Prostate gland (tissue), 2 donors: ENCODE data around the gene RECK. TPM values are rescaled to one million over a fixed set of nuclear protein-coding genes. Genes with fewer than 3 reads are reported as not detected.
A peak's percentile ranks its signal among the peaks of the same experiment; 100 is the strongest.
"Not testable (repeated sequence)": the region's sequence is repeated elsewhere in the genome, so short reads cannot be mapped to it uniquely, and the experiment has no call there.

Experiments used
- DNase-seq: peaks from one replicate; pipeline ENCODE4 v3.0.0-alpha.2; 2019; ENCODE audit warnings: low spot score
- H3K27ac ChIP-seq, 2 donors: fragments of 200-600 bp; sonication (generic); 2 replicates each; pipeline ENCODE4 v1.5.1; 2017 to 2019
- H3K27me3 ChIP-seq: fragments of 200-600 bp; sonication (generic); replicated peaks from 2 replicates; pipeline ENCODE4 v1.5.1; 2019; ENCODE audit not compliant: insufficient read depth
- H3K36me3 ChIP-seq, 2 donors: fragments of 200-600 bp; sonication (generic); 1 replicate in 1 of 2; 2 replicates in 1 of 2; pipeline versions ENCODE4 v1.5.1 to v1.8.1; 2017 to 2019
- H3K4me1 ChIP-seq: fragments of 200-600 bp; sonication (generic); replicated peaks from 2 replicates; pipeline ENCODE4 v1.5.1; 2019
- H3K4me3 ChIP-seq, 2 donors: fragments of 200-600 bp; sonication (generic); 2 replicates each; pipeline ENCODE4 v1.5.1; 2017 to 2019
- H3K9me3 ChIP-seq: fragments of 200-600 bp; sonication (generic); 2 replicates; pipeline ENCODE4 v1.5.1; 2017
- POLR2A ChIP-seq: fragments of 450-650 bp; IDR thresholded peaks from one replicate; pipeline ENCODE4 v1.6.1; 2016; ENCODE audit warnings: antibody characterized with exemption, mild to moderate bottlenecking
- POLR2AphosphoS5 ChIP-seq: sonication (generic); formaldehyde crosslinking; IDR thresholded peaks from one replicate; pipeline ENCODE4 v1.6.1; 2017; ENCODE audit warnings: antibody characterized with exemption
- WGBS: methylation state at CpG from one replicate; pipeline ENCODE4 v1.1.5; 2018; 5-methylcytosine and 5-hydroxymethylcytosine counted together
- intact Hi-C: fragments of 100-400 bp; cut with DNase I; formaldehyde crosslinking; loops from one replicate; pipeline ENCODE4 v1.14.2; 2022
- total RNA-seq, 2 donors: library from RNA; depleted of rRNA; stranded (reverse); fragments of >200 nt; gene quantifications; one replicate each; pipeline ENCODE4 v1.1.0, GENCODE V29; 2016
- TF ChIP-seq, protein P1 (sequence below), 4 experiments: fragments of 200-600 bp in 2 of 4; fragments of 450-650 bp in 2 of 4; sonication (generic) in 2 of 4; IDR thresholded peaks; 1 replicate in 3 of 4; 2 replicates in 1 of 4; pipeline ENCODE4 v1.5.1; 2016 to 2019; ENCODE audit warnings: antibody characterized with exemption in 4 of 4, mild to moderate bottlenecking in 2 of 4, moderate library complexity in 2 of 4

Gene RECK, protein sequence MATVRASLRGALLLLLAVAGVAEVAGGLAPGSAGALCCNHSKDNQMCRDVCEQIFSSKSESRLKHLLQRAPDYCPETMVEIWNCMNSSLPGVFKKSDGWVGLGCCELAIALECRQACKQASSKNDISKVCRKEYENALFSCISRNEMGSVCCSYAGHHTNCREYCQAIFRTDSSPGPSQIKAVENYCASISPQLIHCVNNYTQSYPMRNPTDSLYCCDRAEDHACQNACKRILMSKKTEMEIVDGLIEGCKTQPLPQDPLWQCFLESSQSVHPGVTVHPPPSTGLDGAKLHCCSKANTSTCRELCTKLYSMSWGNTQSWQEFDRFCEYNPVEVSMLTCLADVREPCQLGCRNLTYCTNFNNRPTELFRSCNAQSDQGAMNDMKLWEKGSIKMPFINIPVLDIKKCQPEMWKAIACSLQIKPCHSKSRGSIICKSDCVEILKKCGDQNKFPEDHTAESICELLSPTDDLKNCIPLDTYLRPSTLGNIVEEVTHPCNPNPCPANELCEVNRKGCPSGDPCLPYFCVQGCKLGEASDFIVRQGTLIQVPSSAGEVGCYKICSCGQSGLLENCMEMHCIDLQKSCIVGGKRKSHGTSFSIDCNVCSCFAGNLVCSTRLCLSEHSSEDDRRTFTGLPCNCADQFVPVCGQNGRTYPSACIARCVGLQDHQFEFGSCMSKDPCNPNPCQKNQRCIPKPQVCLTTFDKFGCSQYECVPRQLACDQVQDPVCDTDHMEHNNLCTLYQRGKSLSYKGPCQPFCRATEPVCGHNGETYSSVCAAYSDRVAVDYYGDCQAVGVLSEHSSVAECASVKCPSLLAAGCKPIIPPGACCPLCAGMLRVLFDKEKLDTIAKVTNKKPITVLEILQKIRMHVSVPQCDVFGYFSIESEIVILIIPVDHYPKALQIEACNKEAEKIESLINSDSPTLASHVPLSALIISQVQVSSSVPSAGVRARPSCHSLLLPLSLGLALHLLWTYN
- total RNA-seq = 1 to 10 TPM; 6.1 to 7.7 TPM

DNA sequence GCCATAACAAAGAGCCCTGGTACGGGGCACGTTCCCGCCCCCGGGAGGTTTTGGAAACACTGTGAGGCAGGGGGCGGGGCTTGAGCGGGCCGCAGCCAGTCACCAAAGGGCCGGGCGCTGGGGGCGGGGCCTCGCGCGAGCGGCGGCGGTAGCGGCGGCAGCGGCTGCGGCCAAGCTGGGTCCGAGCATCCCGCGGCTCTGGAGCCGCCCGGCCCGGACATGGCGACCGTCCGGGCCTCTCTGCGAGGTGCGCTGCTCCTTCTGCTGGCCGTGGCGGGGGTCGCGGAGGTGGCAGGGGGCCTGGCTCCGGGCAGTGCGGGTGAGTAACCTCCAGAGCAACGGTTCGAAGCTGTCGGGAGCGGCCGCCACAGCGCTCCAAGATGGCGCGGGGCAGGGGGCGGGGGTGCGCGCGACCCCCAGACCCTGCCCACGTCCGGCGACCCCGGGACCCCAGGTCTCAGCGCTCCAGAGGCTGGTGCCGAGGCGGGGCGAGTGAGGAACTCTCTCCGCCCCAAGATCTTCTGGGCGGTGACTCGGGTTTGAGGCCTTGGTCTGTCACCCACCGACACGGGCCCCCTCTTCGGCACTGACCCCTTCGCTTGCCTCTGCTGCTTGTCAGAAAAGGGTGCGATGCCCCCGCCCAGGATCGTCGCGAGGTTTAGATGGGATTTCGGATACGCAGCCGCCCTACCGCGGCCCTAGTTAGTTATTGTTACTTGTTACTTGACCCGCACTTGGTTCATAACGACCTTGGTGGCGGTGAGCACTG, at the start of gene RECK:
RECK (plus strand) TSS at position 134 of the 769 bp plus-strand sequence; CDS start at position 220, 86 bp downstream.
- H3K36me3 ChIP-seq = no peaks in the 10 kb centered on the region
- H3K4me3 ChIP-seq = peak within 1 kb of the TSS; percentile 89 to 95
- H3K9me3 ChIP-seq = no peaks in the 10 kb centered on the region
- TF ChIP-seq, protein P1, sequence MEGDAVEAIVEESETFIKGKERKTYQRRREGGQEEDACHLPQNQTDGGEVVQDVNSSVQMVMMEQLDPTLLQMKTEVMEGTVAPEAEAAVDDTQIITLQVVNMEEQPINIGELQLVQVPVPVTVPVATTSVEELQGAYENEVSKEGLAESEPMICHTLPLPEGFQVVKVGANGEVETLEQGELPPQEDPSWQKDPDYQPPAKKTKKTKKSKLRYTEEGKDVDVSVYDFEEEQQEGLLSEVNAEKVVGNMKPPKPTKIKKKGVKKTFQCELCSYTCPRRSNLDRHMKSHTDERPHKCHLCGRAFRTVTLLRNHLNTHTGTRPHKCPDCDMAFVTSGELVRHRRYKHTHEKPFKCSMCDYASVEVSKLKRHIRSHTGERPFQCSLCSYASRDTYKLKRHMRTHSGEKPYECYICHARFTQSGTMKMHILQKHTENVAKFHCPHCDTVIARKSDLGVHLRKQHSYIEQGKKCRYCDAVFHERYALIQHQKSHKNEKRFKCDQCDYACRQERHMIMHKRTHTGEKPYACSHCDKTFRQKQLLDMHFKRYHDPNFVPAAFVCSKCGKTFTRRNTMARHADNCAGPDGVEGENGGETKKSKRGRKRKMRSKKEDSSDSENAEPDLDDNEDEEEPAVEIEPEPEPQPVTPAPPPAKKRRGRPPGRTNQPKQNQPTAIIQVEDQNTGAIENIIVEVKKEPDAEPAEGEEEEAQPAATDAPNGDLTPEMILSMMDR (IDR thresholded peaks at IDR 0.05) = no peak
- TF ChIP-seq POLR2A = peak; percentile 37
- no peaks in the 10 kb centered on the region for H3K4me1 ChIP-seq
- intact Hi-C loops = no loop called here
- no peaks in the 10 kb centered on the region for H3K27me3 ChIP-seq
- peak; percentile 84 for DNase-seq
- peak within 1 kb of the TSS; percentile 72 to 76 for H3K27ac ChIP-seq
- 0% methylated on average over 38 of the region's 77 CpGs for WGBS

DNA sequence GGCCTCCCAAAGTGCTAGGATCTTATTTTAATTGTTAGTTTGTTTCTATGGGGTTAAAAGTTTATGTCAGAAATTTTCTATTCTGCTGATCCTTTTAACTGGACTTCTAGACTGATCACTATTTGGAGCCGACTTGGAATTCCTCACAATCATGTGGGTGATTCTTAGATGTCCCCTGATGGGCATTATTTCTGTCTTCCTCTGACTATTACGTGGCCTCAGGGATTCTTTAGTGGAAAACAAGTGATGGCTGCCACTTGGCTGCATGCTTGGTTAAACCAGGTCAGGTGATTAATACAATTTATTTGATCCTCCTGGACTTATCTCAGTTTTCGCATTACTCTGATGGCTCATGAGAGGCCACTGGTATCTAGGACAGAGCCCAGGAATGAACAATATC, 46.6 kb upstream of the RECK start:
- Histone ChIP-seq H3K4me3 (no peak overlapping the region), H3K4me1 (no peaks in the 10 kb centered on the region), H3K27me3 (peaks cover 3% of the 10 kb centered on the region), H3K36me3 (no peaks in the 10 kb centered on the region), H3K9me3 (no peaks in the 10 kb centered on the region), H3K27ac (no peak overlapping the region)
- no peak for DNase-seq
- WGBS = 83% methylated on average over 3 of the region's 3 CpGs
- TF ChIP-seq POLR2A (no peak), POLR2AphosphoS5 (no peak)
- TF ChIP-seq, protein P1 (IDR thresholded peaks at IDR 0.05) = no peak
- intact Hi-C loops = no loop called here

DNA sequence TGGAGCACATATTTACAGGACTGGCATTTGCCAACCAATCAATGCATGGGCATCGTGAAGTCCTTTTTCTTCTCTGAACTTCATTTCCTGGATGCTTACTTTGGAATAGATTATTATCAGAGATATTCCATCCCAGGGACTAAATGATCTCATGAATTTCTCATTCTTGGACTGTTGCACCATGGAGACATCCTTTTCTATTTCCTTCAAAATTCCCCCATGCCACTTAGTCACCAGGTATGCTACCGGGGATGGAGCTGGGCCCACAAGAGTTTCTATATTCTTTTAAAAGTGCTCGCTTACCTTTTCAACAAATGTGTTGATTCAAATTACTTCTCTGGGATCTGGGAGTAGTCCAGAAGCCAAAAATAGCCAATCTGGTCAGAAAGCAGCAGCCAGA, 43.6 kb upstream of the RECK start:
- intact Hi-C loops, DNase-seq: not testable (repeated sequence)
- 74% methylated on average over 3 of the region's 3 CpGs for WGBS

DNA sequence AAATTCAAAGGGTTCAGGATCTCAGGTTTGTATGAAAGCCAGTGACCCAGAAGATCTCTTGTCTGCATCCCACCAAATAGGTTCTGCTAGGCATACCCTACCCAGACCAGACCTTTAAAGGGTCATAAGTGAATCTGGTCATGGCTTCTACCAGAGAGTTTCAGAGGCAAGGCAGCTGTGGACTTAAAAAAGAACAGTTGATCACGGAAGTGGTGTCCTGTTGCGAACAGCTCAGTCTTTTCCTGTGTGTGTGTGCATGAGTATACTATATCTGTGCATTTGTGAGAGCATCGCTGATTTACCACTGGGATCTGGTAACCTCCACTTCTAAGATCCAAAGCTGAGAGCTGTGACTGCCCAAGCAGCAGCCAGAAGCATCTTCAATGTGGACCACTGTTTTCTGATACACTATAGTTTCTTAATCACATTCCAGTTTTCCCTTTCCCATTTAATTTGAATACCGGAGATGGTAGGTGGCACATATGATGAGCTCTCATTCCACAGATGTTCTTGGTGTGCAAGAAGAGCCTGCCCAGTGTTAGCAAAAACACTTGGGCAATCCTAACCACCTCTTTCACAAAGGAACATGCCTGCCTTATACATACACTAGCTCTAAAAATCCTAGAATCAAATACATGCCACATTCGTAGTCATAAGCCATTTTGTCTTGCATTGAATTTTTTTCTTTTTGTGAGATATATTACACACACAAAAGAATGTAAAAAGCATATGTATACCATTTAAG, 42.6 kb upstream of the RECK start:
- no peak for DNase-seq
- Histone ChIP-seq H3K9me3 (no peaks in the 10 kb centered on the region), H3K36me3 (no peaks in the 10 kb centered on the region), H3K4me1 (no peaks in the 10 kb centered on the region), H3K27ac (no peak overlapping the region), H3K27me3 (peaks cover 3% of the 10 kb centered on the region), H3K4me3 (no peak overlapping the region)
- intact Hi-C loops = no loop called here
- 88% methylated on average over 5 of the region's 5 CpGs for WGBS
- no peak for TF ChIP-seq POLR2A
- TF ChIP-seq, protein P1 (IDR thresholded peaks at IDR 0.05) = no peak
- no peak for TF ChIP-seq POLR2AphosphoS5

More for the DNA sequence above, 43.6 kb upstream of the RECK start:
- not testable (repeated sequence) for H3K4me1 ChIP-seq, H3K27me3 ChIP-seq, H3K4me3 ChIP-seq, H3K9me3 ChIP-seq, H3K27ac ChIP-seq, H3K36me3 ChIP-seq
